Activated gamma-delta T cell treated with Interleukin-2 at 50 U/mL for 16 hours (primary cell): ENCODE measurements around the gene IL31.

Experiments
- DNase-seq: peaks from one replicate; pipeline ENCODE4 v3.0.0-alpha.2; 2020

The IL31 gene

GRCh38 chr12:122150127-122150681 is 23.8 kb downstream of the IL31 start:
- DNase-seq: no peak

DNA sequence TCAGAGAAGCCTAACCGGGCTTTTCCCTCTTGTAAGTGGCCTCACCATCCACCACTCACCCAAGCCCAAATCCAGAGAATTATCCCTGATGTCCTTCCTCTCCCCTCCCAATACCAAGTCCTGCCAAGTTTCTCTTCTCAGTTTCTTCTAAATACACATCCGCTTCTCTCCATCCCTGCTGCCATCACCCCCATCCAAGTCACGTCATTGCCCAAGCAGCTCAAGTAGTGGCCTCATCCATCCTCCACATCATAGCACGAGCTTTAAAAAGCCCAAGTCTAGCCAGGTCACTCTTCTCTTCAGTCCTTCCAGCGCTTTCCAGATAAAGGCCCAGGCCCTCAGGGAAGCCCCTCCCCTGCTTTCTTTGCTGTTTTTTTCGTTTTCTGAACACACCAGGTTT is 25.4 kb downstream of the IL31 start:
- DNase-seq: no peak

DNA sequence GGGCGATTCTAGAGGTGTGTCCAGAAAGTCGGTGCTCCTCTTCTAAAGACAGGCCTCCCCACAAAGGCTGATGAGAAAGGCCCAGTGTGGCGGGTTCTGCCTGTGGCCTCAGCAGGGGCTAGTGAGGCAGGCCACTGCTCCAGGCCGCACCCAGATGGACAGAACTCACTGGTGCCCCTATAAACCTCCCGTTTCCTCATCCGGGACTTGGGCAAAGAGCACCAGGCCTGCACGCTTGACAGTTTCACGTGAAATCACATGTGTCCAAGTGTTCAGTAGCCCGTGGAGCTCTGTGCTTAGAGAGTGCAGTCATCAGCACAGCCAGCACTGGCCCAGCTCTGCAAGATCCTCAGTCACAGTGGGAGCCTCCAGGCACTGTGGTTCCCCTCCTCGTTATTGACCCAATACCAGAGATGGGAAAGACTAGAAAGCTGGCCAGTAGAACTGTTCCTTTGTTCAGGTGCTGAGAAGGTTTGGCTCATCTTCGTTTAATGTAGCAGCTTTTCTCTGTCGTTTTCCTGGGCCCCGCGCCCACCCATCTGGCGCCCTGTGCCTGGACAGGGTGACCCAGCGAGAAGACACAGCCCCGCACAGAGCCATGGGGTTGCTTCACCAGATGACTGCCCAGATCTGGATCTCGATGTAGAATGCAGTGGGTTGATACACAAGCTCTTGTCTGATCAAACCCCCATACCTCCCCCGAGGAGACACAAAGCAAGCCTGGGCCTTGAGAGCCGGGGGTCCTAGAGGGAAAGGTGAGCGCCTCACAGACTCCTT is 26.3 kb downstream of the IL31 start:
- no peak for DNase-seq

- no peak for DNase-seq
Observed at GRCh38 chr12:122145505-122146330, 28.3 kb downstream of the IL31 start.

DNA sequence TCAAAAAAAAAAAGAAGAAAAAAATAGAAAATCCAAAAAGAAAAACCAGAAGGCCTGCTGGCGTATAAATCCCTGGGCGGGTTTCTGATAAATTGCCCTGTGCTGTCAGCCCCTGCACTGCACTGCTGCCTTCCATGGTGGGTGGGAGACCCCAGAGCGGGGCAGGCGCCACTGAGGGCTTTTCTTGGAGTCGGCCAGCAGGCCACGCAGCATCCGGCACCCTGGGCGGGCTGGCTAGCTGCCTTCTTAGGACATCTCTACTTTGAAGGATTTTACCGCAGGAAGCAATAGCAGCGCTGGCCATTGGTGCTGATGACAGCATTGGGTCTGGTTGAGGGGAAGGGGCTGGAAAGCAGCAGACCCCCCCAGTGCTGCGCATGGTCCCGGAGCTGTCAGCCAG is 29.1 kb downstream of the IL31 start:
- DNase-seq: no peak

DNA sequence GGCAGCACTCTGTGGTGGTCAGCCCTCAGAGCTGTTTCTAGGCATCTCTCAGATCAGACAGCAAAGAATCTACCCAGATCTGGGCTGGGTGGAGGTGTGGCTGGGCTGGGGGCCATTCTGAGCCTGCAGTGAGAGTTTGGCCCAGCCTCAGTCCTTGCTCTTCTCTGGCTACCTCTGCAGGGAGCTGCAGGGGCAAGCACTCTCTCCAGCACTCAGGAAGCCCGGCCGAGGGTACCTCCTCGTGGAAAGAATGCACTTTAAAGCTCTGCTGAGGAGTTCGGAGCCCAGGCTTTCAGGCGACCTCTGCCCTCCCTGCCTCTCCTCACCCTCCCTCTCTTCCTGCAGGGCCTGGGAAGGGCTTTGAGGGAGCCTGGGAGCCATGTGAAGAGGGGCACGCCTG is 31.2 kb downstream of the IL31 start:
- DNase-seq: no peak

- no peak for DNase-seq
Observed at GRCh38 chr12:122141911-122142725, 31.9 kb downstream of the IL31 start.

- DNase-seq: no peak
Observed at GRCh38 chr12:122140467-122141257, 33.4 kb downstream of the IL31 start.

GRCh38 chr12:122139941-122140340 is 34.1 kb downstream of the IL31 start:
- no peak for DNase-seq

DNA sequence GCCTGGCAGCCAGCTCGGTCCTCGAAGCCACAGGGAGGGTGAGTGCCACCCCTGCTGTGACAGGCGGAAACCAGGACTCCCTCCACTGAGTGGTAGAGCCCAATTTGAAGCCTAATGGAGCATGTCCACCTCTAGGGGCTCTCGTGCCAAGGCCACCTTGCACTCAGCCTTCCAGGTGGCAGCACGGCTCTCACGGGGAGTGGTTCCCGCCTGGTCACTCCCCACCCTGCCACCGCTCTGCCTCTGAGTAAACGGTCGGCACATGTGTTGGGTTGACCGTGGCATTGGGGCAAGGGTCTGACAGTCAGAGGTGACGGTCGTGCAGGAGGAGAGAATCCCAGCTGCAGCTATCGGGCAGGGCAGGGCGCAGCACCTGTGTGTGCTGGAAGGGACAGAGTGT is 34.8 kb downstream of the IL31 start:
- no peak for DNase-seq

GRCh38 chr12:122138616-122139015 is 35.4 kb downstream of the IL31 start:
- no peak for DNase-seq

DNA sequence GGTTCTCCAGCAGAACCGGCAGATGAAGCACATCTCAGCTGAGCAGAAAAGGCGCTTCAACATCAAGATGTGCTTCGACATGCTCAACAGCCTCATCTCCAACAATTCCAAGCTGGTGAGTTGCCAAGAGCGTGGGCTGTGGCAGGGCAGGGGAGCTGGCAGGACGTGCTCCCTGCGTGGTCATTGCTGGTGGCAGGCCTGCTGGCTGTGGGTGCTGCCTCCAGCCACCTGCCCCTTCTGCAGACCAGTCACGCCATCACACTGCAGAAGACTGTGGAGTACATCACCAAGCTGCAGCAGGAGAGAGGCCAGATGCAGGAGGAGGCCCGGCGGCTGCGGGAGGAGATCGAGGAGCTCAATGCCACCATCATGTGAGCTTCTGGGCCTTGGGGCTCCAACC is 35.8 kb downstream of the IL31 start:
- DNase-seq: no peak

DNA sequence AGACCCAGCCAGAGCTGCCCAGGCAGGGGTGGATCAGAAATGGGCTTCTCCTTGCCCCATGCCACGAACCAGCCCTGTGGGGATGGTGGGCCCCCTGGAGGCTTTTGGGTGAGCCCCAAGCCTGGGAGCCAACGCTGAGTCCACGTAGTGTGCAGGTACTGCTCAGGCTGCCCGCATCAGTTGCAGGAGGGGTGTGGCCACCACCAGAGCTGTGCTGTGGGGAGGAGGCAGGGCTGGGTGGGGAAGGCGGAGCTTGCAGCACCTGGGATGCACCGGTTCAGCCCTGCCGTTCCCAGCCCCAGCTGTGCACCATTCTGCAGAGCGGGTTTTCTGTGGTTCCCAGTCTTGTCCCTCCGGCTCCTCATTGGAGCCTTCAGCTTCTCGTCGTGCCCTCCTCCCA is 36.3 kb downstream of the IL31 start:
- DNase-seq: no peak

DNA sequence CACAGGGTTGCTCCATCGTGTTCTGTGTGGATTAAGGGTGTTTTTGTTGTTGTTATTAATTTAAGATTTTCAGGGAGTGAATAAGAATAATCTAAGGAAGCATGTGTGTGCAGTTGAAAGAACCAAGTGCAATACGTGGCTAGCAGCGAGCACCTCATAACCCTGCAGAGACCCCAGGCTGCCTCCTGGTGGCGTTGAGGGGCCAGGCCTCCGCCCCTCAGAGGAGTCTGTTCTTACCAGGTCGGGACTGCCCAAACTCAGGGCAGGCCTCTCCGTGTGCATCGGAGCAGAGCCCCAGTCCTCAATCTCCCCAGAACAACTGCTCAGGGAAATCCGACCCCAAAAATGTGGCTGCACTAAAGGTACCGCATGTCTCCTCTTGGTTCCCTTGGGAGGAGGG is 36.8 kb downstream of the IL31 start:
- no peak for DNase-seq

DNA sequence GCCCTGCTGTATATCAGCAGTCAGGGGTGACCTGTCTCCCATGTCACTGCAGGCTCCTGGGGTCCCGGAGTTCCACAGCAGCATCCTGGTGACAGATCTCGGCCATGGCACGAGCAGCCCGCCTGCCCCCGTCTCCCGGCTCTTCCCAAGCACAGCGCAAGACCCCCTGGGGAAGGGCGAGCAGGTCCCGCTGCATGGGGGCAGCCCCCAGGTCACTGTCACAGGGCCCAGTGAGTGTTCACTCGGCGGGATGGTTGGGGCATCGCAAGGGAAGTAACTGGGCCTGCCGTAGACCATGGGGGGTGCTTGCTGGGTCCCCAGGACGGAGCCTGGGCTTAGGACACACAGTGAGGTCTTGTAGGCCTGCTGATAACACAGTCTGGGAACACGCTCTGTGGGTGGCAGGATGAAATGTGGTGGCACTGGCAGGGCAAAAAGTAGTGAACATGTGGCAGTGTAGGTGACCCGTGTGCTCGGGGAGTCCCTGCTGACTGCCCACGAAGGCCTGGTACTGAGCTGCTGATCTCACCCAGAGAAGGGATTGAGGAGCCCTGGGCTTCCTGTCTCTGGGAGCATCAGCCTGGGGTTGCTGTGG is 38.5 kb downstream of the IL31 start:
- no peak for DNase-seq

GRCh38 chr12:122133192-122133950 is 40.6 kb downstream of the IL31 start:
- no peak for DNase-seq

GRCh38 chr12:122130150-122130549 is 43.9 kb downstream of the IL31 start:
- DNase-seq: no peak

GRCh38 chr12:122129131-122129530 is 44.9 kb downstream of the IL31 start:
- DNase-seq: no peak

GRCh38 chr12:122128481-122128880 is 45.5 kb downstream of the IL31 start:
- DNase-seq: no peak

DNA sequence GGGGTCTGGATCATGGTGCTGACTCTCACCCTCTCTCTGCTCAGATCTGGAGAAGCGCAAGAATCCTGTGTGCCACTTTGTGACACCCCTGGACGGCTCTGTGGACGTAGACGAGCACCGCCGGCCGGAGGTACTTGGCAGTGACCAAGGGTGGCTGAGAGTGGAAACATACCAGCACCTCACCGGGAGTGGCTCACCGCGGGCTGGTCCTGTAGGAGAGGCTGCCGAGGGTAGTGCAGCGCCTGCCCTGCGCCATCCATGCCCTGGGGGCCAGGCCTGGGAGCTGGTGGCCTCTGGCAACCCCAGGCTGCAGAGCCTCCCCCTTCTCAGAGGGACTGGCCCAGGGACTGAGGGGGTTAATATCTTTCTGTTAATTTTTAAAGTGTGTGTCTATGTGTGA is 46.2 kb downstream of the IL31 start:
- no peak for DNase-seq
